22Rv1 (cell line): ENCODE measurements around the gene BTBD17.

Experiments
- H3K27ac ChIP-seq: fragments of 450-650 bp; 2 replicates; pipeline ENCODE4 v1.5.1; 2017
- ZFX ChIP-seq: fragments of 450-650 bp; IDR thresholded peaks from 2 replicates; pipeline ENCODE4 v1.6.1; 2017; ENCODE audit warnings: antibody characterized with exemption, borderline replicate concordance
- TF ChIP-seq, protein P1 (sequence below): fragments of 450-650 bp; IDR thresholded peaks from 2 replicates; pipeline ENCODE4 v1.5.1; 2017; ENCODE audit warnings: mild to moderate bottlenecking

The BTBD17 gene

DNA sequence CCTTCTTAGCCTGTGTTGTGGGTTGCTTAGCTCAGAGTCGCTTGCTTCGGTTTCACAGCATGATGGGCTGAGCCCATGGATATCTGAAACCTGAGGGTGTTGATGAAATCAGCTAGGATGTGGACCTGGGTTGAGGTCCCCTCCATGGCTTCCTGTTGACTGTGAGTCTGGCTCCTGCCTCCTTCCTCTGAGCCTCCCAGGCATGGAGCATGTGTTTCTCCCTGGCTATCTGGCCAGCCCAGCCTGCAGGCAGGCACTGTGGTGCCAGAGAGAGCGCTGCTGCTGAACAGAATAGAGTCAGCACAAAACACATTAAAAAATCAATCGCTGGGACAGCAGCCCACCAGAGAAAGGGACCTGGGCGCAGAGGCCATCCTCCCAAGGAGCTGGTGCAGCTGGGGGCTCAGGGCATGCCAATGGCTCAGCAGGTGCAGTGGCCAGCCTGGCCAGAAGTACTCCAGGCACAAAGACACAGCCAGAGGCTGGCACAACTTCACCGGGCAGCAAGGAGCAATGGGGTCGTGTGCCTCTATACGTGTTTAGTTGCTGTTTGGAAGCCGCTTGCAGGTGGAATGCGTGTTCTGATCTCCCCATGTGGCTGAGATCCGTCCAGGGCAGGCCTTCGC, 42.0 kb upstream of the BTBD17 start:
- TF ChIP-seq ZFX: no peak
- TF ChIP-seq, protein P1, sequence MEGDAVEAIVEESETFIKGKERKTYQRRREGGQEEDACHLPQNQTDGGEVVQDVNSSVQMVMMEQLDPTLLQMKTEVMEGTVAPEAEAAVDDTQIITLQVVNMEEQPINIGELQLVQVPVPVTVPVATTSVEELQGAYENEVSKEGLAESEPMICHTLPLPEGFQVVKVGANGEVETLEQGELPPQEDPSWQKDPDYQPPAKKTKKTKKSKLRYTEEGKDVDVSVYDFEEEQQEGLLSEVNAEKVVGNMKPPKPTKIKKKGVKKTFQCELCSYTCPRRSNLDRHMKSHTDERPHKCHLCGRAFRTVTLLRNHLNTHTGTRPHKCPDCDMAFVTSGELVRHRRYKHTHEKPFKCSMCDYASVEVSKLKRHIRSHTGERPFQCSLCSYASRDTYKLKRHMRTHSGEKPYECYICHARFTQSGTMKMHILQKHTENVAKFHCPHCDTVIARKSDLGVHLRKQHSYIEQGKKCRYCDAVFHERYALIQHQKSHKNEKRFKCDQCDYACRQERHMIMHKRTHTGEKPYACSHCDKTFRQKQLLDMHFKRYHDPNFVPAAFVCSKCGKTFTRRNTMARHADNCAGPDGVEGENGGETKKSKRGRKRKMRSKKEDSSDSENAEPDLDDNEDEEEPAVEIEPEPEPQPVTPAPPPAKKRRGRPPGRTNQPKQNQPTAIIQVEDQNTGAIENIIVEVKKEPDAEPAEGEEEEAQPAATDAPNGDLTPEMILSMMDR: no peak
- no peak overlapping the region for H3K27ac ChIP-seq

DNA sequence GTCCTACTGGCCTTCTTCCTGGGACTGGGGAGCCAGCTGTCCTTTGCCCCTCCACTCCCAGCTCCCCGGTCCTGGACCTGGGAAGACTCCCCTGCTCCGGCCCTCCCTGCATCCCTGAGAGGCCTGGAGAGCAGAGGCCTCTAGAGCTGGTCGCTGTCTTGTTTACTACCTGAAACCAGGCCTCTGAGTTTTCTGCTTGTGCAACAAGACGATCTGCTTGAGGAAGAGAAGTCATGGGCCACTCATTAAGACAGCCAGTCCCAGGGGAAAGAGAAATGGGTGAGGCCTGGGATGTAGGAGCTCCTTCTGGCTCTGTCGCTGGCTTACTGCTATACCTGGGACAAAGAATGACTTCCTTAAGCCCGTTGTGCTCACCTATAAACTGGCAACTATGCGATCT, 40.4 kb upstream of the BTBD17 start:
- H3K27ac ChIP-seq: no peak overlapping the region
- TF ChIP-seq, protein P1: no peak
- no peak for TF ChIP-seq ZFX

DNA sequence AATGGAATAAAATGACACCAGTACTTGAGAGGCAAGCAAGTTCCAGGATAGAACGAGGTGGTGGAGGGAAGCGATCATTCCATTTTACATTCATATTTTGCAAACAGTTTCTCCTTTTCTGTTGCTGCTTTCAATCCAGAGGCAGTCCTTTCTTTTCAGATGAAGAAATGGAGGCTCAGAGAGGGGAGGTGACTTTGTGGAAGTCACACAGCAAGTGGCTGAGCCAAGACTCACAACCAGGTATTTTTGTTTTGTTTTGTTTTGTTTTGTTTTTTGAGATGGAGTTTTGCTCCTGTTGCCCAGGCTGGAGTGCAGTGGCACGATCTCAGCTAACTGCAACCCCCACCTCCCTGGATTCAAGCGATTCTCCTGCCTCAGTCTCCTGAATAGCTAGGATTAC, 34.9 kb upstream of the BTBD17 start:
- no peak for TF ChIP-seq ZFX
- TF ChIP-seq, protein P1: no peak
- no peak overlapping the region for H3K27ac ChIP-seq

DNA sequence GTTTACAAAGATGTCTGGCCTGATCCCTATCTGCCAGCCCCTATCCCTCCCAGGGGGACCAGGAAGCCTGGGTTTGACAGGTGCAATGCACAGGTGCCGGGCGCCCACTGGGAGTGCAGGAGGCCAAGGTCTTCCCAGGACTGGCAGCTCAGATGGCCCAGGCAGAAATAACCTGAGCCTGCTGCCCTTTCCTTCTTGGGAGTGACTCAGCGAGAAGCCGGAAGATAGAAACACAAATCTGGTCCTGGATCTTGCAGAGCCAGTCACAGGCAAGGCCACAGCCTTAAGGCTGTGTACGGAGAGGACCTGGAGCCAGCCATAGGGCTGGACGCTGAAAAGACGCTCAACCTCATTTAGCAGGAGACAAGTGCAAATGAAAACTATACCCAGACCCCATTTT, 33.3 kb upstream of the BTBD17 start:
- H3K27ac ChIP-seq: no peak overlapping the region
- TF ChIP-seq ZFX: no peak
- TF ChIP-seq, protein P1: no peak

DNA sequence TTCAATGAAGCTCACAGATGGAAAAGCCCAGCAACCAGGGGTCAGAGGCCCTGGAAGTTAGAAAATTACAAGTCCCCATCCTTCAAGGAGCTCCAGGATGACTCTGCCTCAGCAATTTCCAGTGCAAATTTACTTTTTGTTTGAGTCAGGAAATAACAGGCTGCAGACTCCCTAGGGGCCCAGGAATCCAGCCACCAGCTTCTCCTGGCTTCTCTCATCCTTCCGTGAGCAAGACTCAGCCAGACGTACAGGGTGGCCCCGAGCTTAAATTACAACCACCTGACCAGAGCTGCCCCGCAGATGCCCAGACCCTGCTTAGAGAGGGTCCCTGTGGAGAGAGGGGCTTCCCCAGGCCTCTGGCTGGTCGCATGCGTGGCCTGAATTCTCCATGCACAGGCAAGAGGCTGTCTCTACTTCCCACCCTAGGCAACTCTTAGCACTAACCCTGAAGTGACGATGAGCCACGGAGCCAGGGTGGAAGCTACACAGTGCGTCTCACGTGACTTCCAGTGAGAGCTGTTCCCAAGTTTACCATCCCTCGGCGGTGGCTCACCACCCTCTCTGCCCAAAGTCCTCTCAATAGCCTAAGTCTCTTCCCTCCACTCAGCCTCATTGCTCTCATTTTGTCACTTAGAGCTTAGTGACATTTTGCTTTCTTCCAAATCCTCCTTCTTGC, 32.7 kb upstream of the BTBD17 start:
- no peak overlapping the region for H3K27ac ChIP-seq
- TF ChIP-seq, protein P1: no peak
- no peak for TF ChIP-seq ZFX

DNA sequence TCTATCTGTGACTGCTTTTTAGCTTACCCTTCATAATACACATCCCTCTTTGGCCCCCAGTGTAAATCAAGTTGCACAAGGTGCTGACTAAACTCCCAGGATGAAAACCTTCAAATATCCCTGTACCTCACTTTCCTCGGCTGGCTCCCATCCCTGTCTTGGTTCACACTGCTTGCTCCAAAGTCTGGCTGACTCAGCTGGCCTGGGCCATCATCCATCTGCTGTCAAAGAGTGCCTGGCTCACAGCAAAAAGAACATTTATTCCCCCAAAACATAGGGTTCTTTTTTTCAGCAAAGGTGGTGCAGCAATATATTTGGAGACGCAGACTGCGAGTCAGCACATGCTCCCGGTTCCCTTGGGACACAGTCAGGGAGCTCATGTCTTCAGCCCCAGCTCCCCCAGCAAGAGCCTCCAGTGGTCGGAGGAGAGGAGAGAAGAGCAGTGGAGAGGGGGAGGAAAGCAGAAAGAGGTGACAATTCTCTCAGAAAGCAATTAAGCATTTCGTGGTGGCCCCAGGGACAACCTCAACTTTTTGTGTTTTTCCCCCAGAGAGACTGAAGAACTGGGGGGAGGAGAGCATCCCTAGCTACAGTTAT, 31.8 kb upstream of the BTBD17 start:
- TF ChIP-seq, protein P1: no peak
- TF ChIP-seq ZFX: no peak
- no peak overlapping the region for H3K27ac ChIP-seq

DNA sequence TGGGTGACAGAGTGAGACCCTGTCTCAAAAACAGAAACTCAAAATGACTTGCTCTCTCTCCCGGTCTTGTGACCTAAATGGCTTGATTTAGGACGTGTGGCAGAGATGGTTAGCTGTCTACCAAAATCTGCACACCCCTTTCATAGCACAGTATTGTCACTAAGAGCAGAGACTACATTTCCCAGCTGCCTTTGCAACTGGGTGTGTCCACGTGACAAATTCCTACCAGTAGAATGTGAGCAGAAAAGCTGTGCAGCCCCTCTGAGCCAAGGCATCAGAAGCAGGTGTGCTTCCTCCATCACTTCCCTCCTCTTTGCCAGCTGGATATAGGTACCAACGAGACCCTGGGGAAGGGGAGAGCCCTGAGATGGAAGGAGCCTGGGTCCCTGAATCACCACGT, 31.2 kb upstream of the BTBD17 start:
- H3K27ac ChIP-seq: no peak overlapping the region
- TF ChIP-seq ZFX: no peak
- TF ChIP-seq, protein P1: no peak
